GM12878 (cell line): ENCODE data around the gene KLHL5. TPM values are rescaled to one million over a fixed set of nuclear protein-coding genes. Genes with fewer than 3 reads are reported as not detected.

Experiments
- ATAC-seq: fragments of 200-7000 bp; cut with Tn5 transposase; 3 replicates; pipeline ENCODE4 v1.9.1; 2020; ENCODE audit warnings: mild to moderate bottlenecking, moderate library complexity
- BruUV-seq: library from RNA; stranded (reverse); fragments of 400-500 nt; replicated peaks from 2 replicates; lab custom pipeline; 2021; lab: Mats Ljungman, UMichigan
- CTCF ChIA-PET: fragments of 300-600 bp; sonication (Branson Sonifier 250); formaldehyde crosslinking; extraction: SDS; loops from one replicate; lab custom pipeline; 2021; ENCODE audit warnings: inconsistent platforms; lab: Yijun Ruan, JAX
- POLR2A ChIA-PET: fragments of 350-600 bp; formaldehyde crosslinking; extraction: SDS; loops from one replicate; lab custom pipeline; 2021; ENCODE audit warnings: inconsistent platforms; lab: Charles Lee
- RAD21 ChIA-PET: fragments of 300-600 bp; sonication (Branson Sonifier 250); formaldehyde crosslinking; loops from one replicate; lab custom pipeline; 2023; ENCODE audit warnings: antibody characterized with exemption; ENCODE audit not compliant: unreplicated experiment; lab: Charles Lee
- SMC1A ChIA-PET: fragments of 300-600 bp; sonication (Branson Sonifier 250); formaldehyde crosslinking; loops from one replicate; lab custom pipeline; 2023; ENCODE audit not compliant: unreplicated experiment, uncharacterized antibody; lab: Charles Lee
- DNase-seq: peaks from one replicate; pipeline ENCODE4 v3.0.0-alpha.2; 2011; ENCODE audit warnings: low read depth, low spot score
- FAIRE-seq: peaks from 3 replicates; lab custom pipeline; 2011; peaks lifted over from hg19 to GRCh38; lab: Jason Lieb, UNC
- H2AFZ ChIP-seq: 2 replicates; pipeline ENCODE4 v1.6.0; 2011; ENCODE audit warnings: low read depth, low read length, control low read depth; ENCODE audit not compliant: control insufficient read depth
- H3K27ac ChIP-seq: 2 replicates; pipeline ENCODE4 v1.5.1; 2011; ENCODE audit warnings: control low read depth; ENCODE audit not compliant: control insufficient read depth, insufficient read depth
- H3K27me3 ChIP-seq, 2 experiments: replicated peaks in 1 of 2; 2 replicates each; pipeline versions ENCODE4 v1.6.0 to v1.6.1; 2011; ENCODE audit warnings: low read length in 1 of 2; ENCODE audit not compliant: control insufficient read depth in 2 of 2, insufficient read depth in 2 of 2
- H3K36me3 ChIP-seq, 2 experiments: 2 replicates each; pipeline ENCODE4 v1.5.1; 2011; ENCODE audit warnings: low read length in 1 of 2; ENCODE audit not compliant: control insufficient read depth in 2 of 2, insufficient read depth in 2 of 2
- H3K4me1 ChIP-seq: 2 replicates; pipeline ENCODE4 v1.6.1; 2011; ENCODE audit warnings: mild to moderate bottlenecking, low read length, moderate library complexity, mixed read lengths; ENCODE audit not compliant: control insufficient read depth, insufficient read depth
- H3K4me2 ChIP-seq: 2 replicates; pipeline ENCODE4 v1.6.0; 2011; ENCODE audit warnings: control low read depth; ENCODE audit not compliant: control insufficient read depth, insufficient read depth
- H3K4me3 ChIP-seq: fragments of 200-600 bp; sonication (generic); 2 replicates; pipeline ENCODE4 v1.5.1; 2016
- H3K79me2 ChIP-seq: 2 replicates; pipeline ENCODE4 v1.6.0; 2011; ENCODE audit warnings: low read length; ENCODE audit not compliant: control insufficient read depth, insufficient read depth
- H3K9ac ChIP-seq: 2 replicates; pipeline ENCODE4 v1.8.0; 2011; ENCODE audit warnings: low read length, control low read depth, mixed read lengths; ENCODE audit not compliant: control insufficient read depth, insufficient read depth
- H3K9me3 ChIP-seq: replicated peaks from 3 replicates; pipeline ENCODE4 v1.5.1; 2011; ENCODE audit warnings: mild to moderate bottlenecking, low read length; ENCODE audit not compliant: control insufficient read depth, insufficient read depth
- H4K20me1 ChIP-seq: 2 replicates; pipeline ENCODE4 v1.6.0; 2011; ENCODE audit not compliant: control insufficient read depth, insufficient read depth
- CBX3 ChIP-seq: fragments of 200-600 bp; sonication (generic); IDR thresholded peaks from 2 replicates; pipeline ENCODE4 v1.6.1; 2016; ENCODE audit warnings: low read depth, borderline replicate concordance
- CTCF ChIP-seq, 3 experiments: IDR thresholded peaks in 2 of 3; conservative IDR thresholded peaks in 1 of 3; 2 replicates each; pipeline ENCODE4 v1.5.1; 2011; ENCODE audit warnings: low read depth in 3 of 3, low read length in 3 of 3, mild to moderate bottlenecking in 3 of 3, control low read depth in 2 of 3, moderate library complexity in 2 of 3, inconsistent platforms in 1 of 3, mixed read lengths in 1 of 3; ENCODE audit not compliant: control insufficient read depth in 2 of 3, insufficient read depth in 1 of 3; ENCODE audit errors: extremely low read depth in 1 of 3
- FOXM1 ChIP-seq: IDR thresholded peaks from 2 replicates; pipeline ENCODE4 v1.6.1; 2012; ENCODE audit warnings: low read depth, mild to moderate bottlenecking, inconsistent platforms, low read length, moderate library complexity
- NFYA ChIP-seq: IDR thresholded peaks from 2 replicates; pipeline ENCODE4 v1.6.1; 2011; ENCODE audit warnings: low read depth, mild to moderate bottlenecking, low read length, improper control_type of control experiment, borderline replicate concordance
- POLR2A ChIP-seq: IDR thresholded peaks from 2 replicates; pipeline ENCODE4 v1.6.1; 2011; ENCODE audit warnings: low read depth, mild to moderate bottlenecking, low read length
- RAD21 ChIP-seq: IDR thresholded peaks from 2 replicates; pipeline ENCODE4 v1.6.1; 2011; ENCODE audit warnings: mild to moderate bottlenecking, low read depth, low read length, moderate library complexity; ENCODE audit not compliant: insufficient read depth
- RELB ChIP-seq: fragments of 450-650 bp; IDR thresholded peaks from 2 replicates; pipeline ENCODE4 v1.6.1; 2017; ENCODE audit warnings: low read depth, mild to moderate bottlenecking, moderate library complexity
- RUNX3 ChIP-seq: IDR thresholded peaks from 2 replicates; pipeline ENCODE4 v1.6.1; 2012; ENCODE audit warnings: low read length, inconsistent platforms
- SREBF1 ChIP-seq: IDR thresholded peaks from 2 replicates; pipeline ENCODE4 v1.6.1; 2012; ENCODE audit warnings: mild to moderate bottlenecking, low read length
- STAT1 ChIP-seq: fragments of 450-650 bp; conservative IDR thresholded peaks from 2 replicates; pipeline ENCODE4 v1.6.1; 2014; ENCODE audit warnings: antibody characterized with exemption, mild to moderate bottlenecking
- ZSCAN29 ChIP-seq: fragments of 450-650 bp; IDR thresholded peaks from 2 replicates; pipeline ENCODE4 v1.6.1; 2017; ENCODE audit warnings: mild to moderate bottlenecking, moderate library complexity
- WGBS: methylation state at CpG from one replicate; pipeline ENCODE4 v1.1.6; 2016; ENCODE audit warnings: low lambda C conversion rate; ENCODE audit not compliant: insufficient replicate concordance, insufficient coverage; ENCODE audit errors: missing lambda C conversion rate; 5-methylcytosine and 5-hydroxymethylcytosine counted together
- in situ Hi-C: fragments of 300-500 bp; cut with MboI; formaldehyde crosslinking; loops from 9 replicates; pipeline ENCODE4 v1.14.3; 2018; ENCODE audit warnings: mixed read lengths
- intact Hi-C: fragments of 100-400 bp; cut with micrococcal nuclease; formaldehyde crosslinking; loops from one replicate; pipeline ENCODE4 v1.14.2; 2022; ENCODE audit not compliant: unreplicated experiment
- polyA plus RNA-seq, 11 experiments: library from polyadenylated mRNA; depleted of rRNA in 4 of 11; unstranded in 6 of 11; stranded (reverse) in 5 of 11; fragments of >200 nt; fragmentation: Nextera tagmentation in 4 of 11; fragmentation: Illumina TruSeq in 1 of 11; extraction: Ambion mirVana in 4 of 11; extraction: Trizol in 1 of 11; gene quantifications; 1 replicate in 1 of 11; 2 replicates in 10 of 11; pipeline versions ENCODE4 v1.2.1 to v1.2.3, GENCODE V29; 2011 to 2016; ENCODE audit warnings: inconsistent platforms in 2 of 11, missing spikeins in 2 of 11, low read depth in 1 of 11
- total RNA-seq, 4 experiments: library from RNA; depleted of rRNA in 3 of 4; stranded (reverse); fragments of >200 nt in 3 of 4; fragmentation: Illumina TruSeq in 1 of 4; extraction: Trizol in 1 of 4; gene quantifications; 2 replicates each; pipeline versions ENCODE4 v1.2.1 to v1.2.3, GENCODE V29; 2013 to 2021

The KLHL5 gene
- total and polyA plus RNA-seq, 10 of the 15 experiments (the other 5 are each of a cell fraction or from before 2014, with no cell fraction given) = 4.7 to 27.3 (median 12.6) TPM

GRCh38 chr4:39103291-39103690 is 41.3 kb downstream of the KLHL5 start:
- H3K27ac ChIP-seq = no peak overlapping the region
- ChIA-PET RAD21 (interaction anchor here (0.6 to 2.8 kb wide), 4 partner anchors 199 to 640 kb away, joined by 3 to 23 read pairs (median 4); no protein-coding TSS in a partner anchor), SMC1A (interaction anchor here (0.8 to 1.0 kb wide), 3 partner anchors 54 to 201 kb away, joined by 3 to 5 read pairs (median 3); no protein-coding TSS in a partner anchor), POLR2A (interaction anchor here (0.6 to 0.9 kb wide), 3 partner anchors 74 to 181 kb away, joined by 3 to 6 read pairs (median 5); no protein-coding TSS in a partner anchor), CTCF (interaction anchor here (1.2 to 2.8 kb wide), 4 partner anchors 21 to 200 kb away, joined by 3 to 10 read pairs (median 4); no protein-coding TSS in a partner anchor)
- intact Hi-C loops (no loop called here), in situ Hi-C loops (no loop called here)
- H2AFZ ChIP-seq = no peak overlapping the region
- DNase-seq = no peak
- no peak overlapping the region for H3K4me2 ChIP-seq
- FAIRE-seq = peak; percentile 13
- BruUV-seq = no TSS peak
- no peak overlapping the region for H3K9ac ChIP-seq
- peak in 1 of 3 experiments; percentile 25; a peak in 1 of 6 replicates for TF ChIP-seq CTCF (IDR thresholded peaks at IDR 0.05 in 2 of 3, conservative IDR thresholded peaks at IDR 0.05 in 1 of 3; ENCODE audit: control insufficient read depth in 2 of 3, extremely low read depth in 1 of 3, insufficient read depth in 1 of 3, low read depth in 3 of 3, low read length in 3 of 3)
- TF ChIP-seq RAD21 = peak; percentile 26; the same call in 1 of the 2 replicates
- no peak for TF ChIP-seq POLR2A
- 99% methylated on average over 6 of the region's 6 CpGs for WGBS
- H3K36me3 ChIP-seq = no peaks in the 10 kb centered on the region; a peak in 3 of 4 replicates
- H4K20me1 ChIP-seq = no peaks in the 10 kb centered on the region
- H3K79me2 ChIP-seq = no peaks in the 10 kb centered on the region
- no peak overlapping the region for H3K4me3 ChIP-seq
- no peaks in the 10 kb centered on the region for H3K9me3 ChIP-seq
- peak; percentile 71 for ATAC-seq
- no peaks in the 10 kb centered on the region for H3K4me1 ChIP-seq
- H3K27me3 ChIP-seq = no peaks in the 10 kb centered on the region

- no peak overlapping the region for H3K27ac ChIP-seq
- H3K79me2 ChIP-seq = no peaks in the 10 kb centered on the region
- H3K4me1 ChIP-seq = no peaks in the 10 kb centered on the region
- BruUV-seq = no TSS peak
- intact Hi-C loops = no loop called here
- H4K20me1 ChIP-seq = no peaks in the 10 kb centered on the region
- H2AFZ ChIP-seq = no peak overlapping the region
- no peaks in the 10 kb centered on the region for H3K27me3 ChIP-seq
- in situ Hi-C loops = no loop called here
- FAIRE-seq (no peak), ATAC-seq (no peak), DNase-seq (no peak)
- ChIA-PET CTCF (interaction anchor here (0.6 to 2.8 kb wide), 9 partner anchors 12 to 276 kb away, joined by 3 to 10 read pairs (median 4); no protein-coding TSS in a partner anchor), RAD21 (interaction anchor here (1.0 to 2.8 kb wide), 3 partner anchors 9 to 202 kb away, joined by 3 to 23 read pairs (median 3); no protein-coding TSS in a partner anchor), SMC1A (interaction anchor here (0.9 to 1.0 kb wide), 5 partner anchors 45 to 345 kb away, joined by 3 read pairs; no protein-coding TSS in a partner anchor), POLR2A (interaction anchor here (0.9 kb wide), 1 partner anchor 182 kb away, joined by 6 read pairs; no protein-coding TSS in a partner anchor)
- no peaks in the 10 kb centered on the region for H3K9me3 ChIP-seq
- no peak overlapping the region for H3K9ac ChIP-seq
- H3K4me3 ChIP-seq = no peak overlapping the region
- H3K4me2 ChIP-seq = no peak overlapping the region
- no peaks in the 10 kb centered on the region; a peak in 3 of 4 replicates for H3K36me3 ChIP-seq
- 98% methylated on average over 2 of the region's 2 CpGs for WGBS
- TF ChIP-seq FOXM1 = no peak
- no peak for TF ChIP-seq STAT1
- no peak for TF ChIP-seq NFYA
- no peak for TF ChIP-seq ZSCAN29
- TF ChIP-seq SREBF1 = no peak
- TF ChIP-seq RUNX3 = no peak
- no peak for TF ChIP-seq RELB
- no peak for TF ChIP-seq CBX3
Observed at GRCh38 chr4:39104255-39104654, 42.2 kb downstream of the KLHL5 start.
